HepG2 (cell line): Measurements from ENCODE around the gene SHF. TPM values are rescaled to one million over a fixed set of nuclear protein-coding genes. Genes with fewer than 3 reads are reported as not detected.

ENCODE experiments used
- ATAC-seq: fragments of 200-7000 bp; cut with Tn5 transposase; 3 replicates; pipeline ENCODE4 v1.9.1; 2020; ENCODE audit warnings: mild to moderate bottlenecking, moderate library complexity
- BruUV-seq: library from RNA; stranded (reverse); fragments of 400-500 nt; replicated peaks from 2 replicates; lab custom pipeline; 2021; lab: Mats Ljungman, UMichigan
- CTCF ChIA-PET: fragments of 300-600 bp; formaldehyde crosslinking; extraction: SDS; loops from one replicate; lab custom pipeline; 2021; ENCODE audit warnings: low total read pairs, inconsistent platforms, low intra/inter-chr PET ratio; lab: Yijun Ruan, JAX
- POLR2A ChIA-PET: fragments of 350-600 bp; sonication (Branson Sonifier 250); formaldehyde crosslinking; loops from one replicate; lab custom pipeline; 2020; ENCODE audit warnings: antibody characterized with exemption, inconsistent platforms; lab: Yijun Ruan, JAX
- DNase-seq: peaks from one replicate; pipeline ENCODE4 v3.0.0-alpha.2; 2015; ENCODE audit warnings: low spot score
- FAIRE-seq: peaks from 3 replicates; lab custom pipeline; 2011; peaks lifted over from hg19 to GRCh38; lab: Jason Lieb, UNC
- H2AFZ ChIP-seq: one replicate; pipeline ENCODE4 v1.6.1; 2011; ENCODE audit warnings: low read length, inconsistent platforms
- H3K27ac ChIP-seq: fragments of 300-600 bp; 3 replicates; pipeline ENCODE4 v1.8.0; 2011; ENCODE audit warnings: mixed run types, mild to moderate bottlenecking, mixed read lengths, low read length, inconsistent platforms; ENCODE audit not compliant: insufficient read depth; ENCODE audit errors: extremely low read length
- H3K27me3 ChIP-seq, 2 experiments: fragments of 200-600 bp in 1 of 2; 2 replicates in 1 of 2; 3 replicates in 1 of 2; pipeline versions ENCODE4 v1.6.0 to v1.8.0; 2011; ENCODE audit warnings: low read length in 2 of 2, mild to moderate bottlenecking in 2 of 2, moderate library complexity in 2 of 2, inconsistent platforms in 1 of 2; ENCODE audit not compliant: insufficient read depth in 2 of 2, control insufficient read depth in 1 of 2
- H3K36me3 ChIP-seq, 2 experiments: fragments of 200-600 bp in 1 of 2; replicated peaks in 1 of 2; 2 replicates in 1 of 2; 3 replicates in 1 of 2; pipeline versions ENCODE4 v1.5.1 to v1.8.0; 2011; ENCODE audit warnings: low read length in 2 of 2, inconsistent platforms in 1 of 2; ENCODE audit not compliant: insufficient read depth in 2 of 2, control insufficient read depth in 1 of 2
- H3K4me1 ChIP-seq: 2 replicates; pipeline ENCODE4 v1.5.1; 2012; ENCODE audit warnings: low read length, inconsistent platforms; ENCODE audit not compliant: insufficient read depth
- H3K4me2 ChIP-seq: 2 replicates; pipeline ENCODE4 v1.6.0; 2011; ENCODE audit warnings: low read depth, low read length, inconsistent platforms
- H3K4me3 ChIP-seq, 3 experiments: fragments of 200-600 bp in 1 of 3; sonication (generic), shearing (Covaris generic) in 1 of 3; replicated peaks in 1 of 3; 2 replicates each; pipeline ENCODE4 v1.5.1; 2011 to 2016; ENCODE audit warnings: low read length in 3 of 3, inconsistent platforms in 2 of 3, low read depth in 2 of 3, mild to moderate bottlenecking in 2 of 3, control low read depth in 1 of 3, mixed read lengths in 1 of 3; ENCODE audit not compliant: insufficient read depth in 1 of 3
- H3K79me2 ChIP-seq: one replicate; pipeline ENCODE4 v1.6.1; 2011; ENCODE audit warnings: low read length, inconsistent platforms; ENCODE audit not compliant: insufficient read depth
- H3K9ac ChIP-seq: 2 replicates; pipeline ENCODE4 v1.6.0; 2011; ENCODE audit warnings: mild to moderate bottlenecking, low read depth, low read length, inconsistent platforms; ENCODE audit not compliant: insufficient read depth
- H3K9me3 ChIP-seq: 2 replicates; pipeline ENCODE4 v1.5.1; 2012; ENCODE audit warnings: mild to moderate bottlenecking, low read length
- H4K20me1 ChIP-seq: 2 replicates; pipeline ENCODE4 v1.6.0; 2011; ENCODE audit warnings: inconsistent platforms, mild to moderate bottlenecking, low read length, moderate library complexity; ENCODE audit not compliant: insufficient read depth
- CBX2 ChIP-seq, 2 experiments: fragments of 200-600 bp in 1 of 2; sonication (generic); formaldehyde crosslinking in 1 of 2; IDR thresholded peaks; 2 replicates each; pipeline versions ENCODE4 v1.7.0 to v1.8.1; 2018 to 2022; ENCODE audit warnings: low read depth in 2 of 2, low read length in 1 of 2, mild to moderate bottlenecking in 1 of 2, missing genetic modification reagents in 1 of 2
- FOXA3 ChIP-seq: IDR thresholded peaks from 2 replicates; pipeline ENCODE4 v1.6.1; 2016; ENCODE audit warnings: missing genetic modification reagents, missing compliant biosample characterization
- NCOR1 ChIP-seq: fragments of 200-600 bp; sonication (generic); IDR thresholded peaks from 2 replicates; pipeline ENCODE4 v1.7.0; 2017; ENCODE audit warnings: antibody characterized with exemption, low read length, borderline replicate concordance
- PITX1 ChIP-seq: sonication (generic); formaldehyde crosslinking; IDR thresholded peaks from 2 replicates; pipeline ENCODE4 v1.5.1; 2020; ENCODE audit warnings: mild to moderate bottlenecking, missing genetic modification reagents
- RBAK ChIP-seq: sonication (generic); formaldehyde crosslinking; IDR thresholded peaks from 2 replicates; pipeline ENCODE4 v1.5.1; 2020; ENCODE audit warnings: mild to moderate bottlenecking, missing genetic modification reagents
- REPIN1 ChIP-seq: sonication (generic); formaldehyde crosslinking; IDR thresholded peaks from 2 replicates; pipeline ENCODE4 v1.8.0; 2022; ENCODE audit warnings: missing genetic modification reagents, low read depth, mild to moderate bottlenecking, borderline replicate concordance
- RFX5 ChIP-seq: IDR thresholded peaks from 2 replicates; pipeline ENCODE4 v1.6.1; 2011; ENCODE audit warnings: low read depth, low read length, improper control_type of control experiment
- TBX2 ChIP-seq: sonication (generic); formaldehyde crosslinking; IDR thresholded peaks from 2 replicates; pipeline ENCODE4 v1.5.0; 2020; ENCODE audit warnings: missing genetic modification reagents, mild to moderate bottlenecking, borderline replicate concordance
- THAP9 ChIP-seq: sonication (generic); formaldehyde crosslinking; IDR thresholded peaks from 2 replicates; pipeline ENCODE4; 2020; ENCODE audit warnings: missing genetic modification reagents, mild to moderate bottlenecking, borderline replicate concordance
- ZNF772 ChIP-seq: sonication (generic); formaldehyde crosslinking; IDR thresholded peaks from 2 replicates; pipeline ENCODE4 v1.5.0; 2020; ENCODE audit warnings: mild to moderate bottlenecking, missing genetic modification reagents
- ZNF788 ChIP-seq: sonication (generic); formaldehyde crosslinking; IDR thresholded peaks from 2 replicates; pipeline ENCODE4 v1.5.0; 2020; ENCODE audit warnings: mild to moderate bottlenecking, missing genetic modification reagents, borderline replicate concordance
- WGBS: methylation state at CpG from one replicate; pipeline ENCODE4 v1.1.6; 2017; ENCODE audit warnings: low lambda C conversion rate; 5-methylcytosine and 5-hydroxymethylcytosine counted together
- in situ Hi-C: cut with HindIII; loops from 2 replicates; pipeline ENCODE4 v1.10.0; 2017; ENCODE audit warnings: low pct_unique_long_range_greater_than_20kb; ENCODE audit not compliant: extremely low pct_ligation_motif_present
- intact Hi-C: fragments of 100-400 bp; cut with micrococcal nuclease; formaldehyde crosslinking; loops from one replicate; pipeline ENCODE4 v1.10.0; 2022; ENCODE audit not compliant: unreplicated experiment
- polyA plus RNA-seq, 8 experiments: library from polyadenylated mRNA; depleted of rRNA in 3 of 8; stranded (reverse) in 7 of 8; unstranded in 1 of 8; fragments of >200 nt; fragmentation: Illumina TruSeq in 4 of 8; extraction: Trizol in 4 of 8; gene quantifications; 2 replicates each; pipeline versions ENCODE4 v1.2.1 to v1.2.3, GENCODE V29; 2011 to 2016; ENCODE audit warnings: low read depth in 4 of 8, missing spikeins in 1 of 8, mixed read lengths in 1 of 8; ENCODE audit not compliant: insufficient read depth in 1 of 8
- total RNA-seq, 5 experiments: library from RNA; depleted of rRNA; stranded (reverse); fragments of >200 nt; fragmentation: Illumina TruSeq; extraction: Trizol; gene quantifications; 2 replicates each; pipeline ENCODE4 v1.2.3, GENCODE V29; 2016; ENCODE audit warnings: low read depth in 1 of 5
- TF ChIP-seq, protein P1 (sequence below): sonication (generic); formaldehyde crosslinking; IDR thresholded peaks from 2 replicates; pipeline ENCODE4 v1.9.0; 2022; ENCODE audit warnings: missing genetic modification reagents, mild to moderate bottlenecking, borderline replicate concordance
- TF ChIP-seq, protein P2 (sequence below): sonication (generic); formaldehyde crosslinking; IDR thresholded peaks from 2 replicates; pipeline ENCODE4 v1.8.1; 2023; ENCODE audit warnings: missing genetic modification reagents, inconsistent platforms, borderline replicate concordance

SHF gene
- total and polyA plus RNA-seq, 2 of the 13 experiments (the other 11 are each of a cell fraction or from before 2014, with no cell fraction given) = 20.9 to 25.5 TPM

- no peak for ATAC-seq
- H3K27ac ChIP-seq = no peak overlapping the region
- peak overlapping the region; percentile 9; the same call in 1 of the 2 replicates for H3K9ac ChIP-seq
- ChIA-PET POLR2A (no interaction called here), CTCF (no interaction called here)
- H3K79me2 ChIP-seq = peaks cover 64% of the 10 kb centered on the region
- peaks cover 60% of the 10 kb centered on the region for H3K4me1 ChIP-seq
- intact Hi-C loops (no loop called here), in situ Hi-C loops (no loop called here)
- no peak for FAIRE-seq
- H3K9me3 ChIP-seq = no peaks in the 10 kb centered on the region
- H3K4me3 ChIP-seq = peak overlapping the region; percentile 24 to 83 (median 82); a peak in 2 of 6 replicates
- peaks cover 28% of the 10 kb centered on the region for H4K20me1 ChIP-seq
- H2AFZ ChIP-seq = no peak overlapping the region
- H3K27me3 ChIP-seq = peaks cover 0 to 3% of the 10 kb centered on the region in 2 experiments; a peak in 1 of 5 replicates
- 100% methylated on average over 2 of the region's 3 CpGs for WGBS
- no peak for TF ChIP-seq PITX1 (CRISPR knock-in tag)
- no peak for TF ChIP-seq ZNF788 (CRISPR knock-in tag)
- no peak for TF ChIP-seq ZNF772
- no peak for TF ChIP-seq FOXA3 (CRISPR knock-in tag)
- no peak for TF ChIP-seq THAP9 (CRISPR knock-in tag)
- TF ChIP-seq, protein P1, sequence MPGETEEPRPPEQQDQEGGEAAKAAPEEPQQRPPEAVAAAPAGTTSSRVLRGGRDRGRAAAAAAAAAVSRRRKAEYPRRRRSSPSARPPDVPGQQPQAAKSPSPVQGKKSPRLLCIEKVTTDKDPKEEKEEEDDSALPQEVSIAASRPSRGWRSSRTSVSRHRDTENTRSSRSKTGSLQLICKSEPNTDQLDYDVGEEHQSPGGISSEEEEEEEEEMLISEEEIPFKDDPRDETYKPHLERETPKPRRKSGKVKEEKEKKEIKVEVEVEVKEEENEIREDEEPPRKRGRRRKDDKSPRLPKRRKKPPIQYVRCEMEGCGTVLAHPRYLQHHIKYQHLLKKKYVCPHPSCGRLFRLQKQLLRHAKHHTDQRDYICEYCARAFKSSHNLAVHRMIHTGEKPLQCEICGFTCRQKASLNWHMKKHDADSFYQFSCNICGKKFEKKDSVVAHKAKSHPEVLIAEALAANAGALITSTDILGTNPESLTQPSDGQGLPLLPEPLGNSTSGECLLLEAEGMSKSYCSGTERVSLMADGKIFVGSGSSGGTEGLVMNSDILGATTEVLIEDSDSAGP = no peak
- no peak for TF ChIP-seq RBAK (CRISPR knock-in tag)
- no peak for TF ChIP-seq TBX2 (CRISPR knock-in tag)
- no peak for TF ChIP-seq CBX2 (IDR thresholded peaks at IDR 0.05; ENCODE audit: low read depth, low read length)
- TF ChIP-seq CBX2 (CRISPR knock-in tag; IDR thresholded peaks at IDR 0.05; ENCODE audit: low read depth) = no peak
- TF ChIP-seq NCOR1 = no peak
- no peak for TF ChIP-seq REPIN1 (CRISPR knock-in tag)
- TF ChIP-seq RFX5 = no peak
- TF ChIP-seq, protein P2, sequence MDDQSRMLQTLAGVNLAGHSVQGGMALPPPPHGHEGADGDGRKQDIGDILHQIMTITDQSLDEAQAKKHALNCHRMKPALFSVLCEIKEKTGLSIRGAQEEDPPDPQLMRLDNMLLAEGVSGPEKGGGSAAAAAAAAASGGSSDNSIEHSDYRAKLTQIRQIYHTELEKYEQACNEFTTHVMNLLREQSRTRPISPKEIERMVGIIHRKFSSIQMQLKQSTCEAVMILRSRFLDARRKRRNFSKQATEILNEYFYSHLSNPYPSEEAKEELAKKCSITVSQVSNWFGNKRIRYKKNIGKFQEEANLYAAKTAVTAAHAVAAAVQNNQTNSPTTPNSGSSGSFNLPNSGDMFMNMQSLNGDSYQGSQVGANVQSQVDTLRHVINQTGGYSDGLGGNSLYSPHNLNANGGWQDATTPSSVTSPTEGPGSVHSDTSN = no peak
- peak overlapping the region; percentile 79 for H3K4me2 ChIP-seq
- no TSS peak for BruUV-seq
- peaks cover 6% of the 10 kb centered on the region in 2 experiments; a peak in 3 of 5 replicates for H3K36me3 ChIP-seq
- DNase-seq = no peak
These were observed 2.5 kb downstream of the SHF start for GRCh38 chr15:45185069-45185779.
